Sciatic nerve (tissue), 2 donors: ENCODE results near the gene VSTM5. TPM values are rescaled to one million over a fixed set of nuclear protein-coding genes. Genes with fewer than 3 reads are reported as not detected.
A peak's percentile ranks its signal among the peaks of the same experiment; 100 is the strongest.

Experiments
- ATAC-seq: fragments of 200-7000 bp; cut with Tn5 transposase; one replicate; pipeline ENCODE4 v1.9.1; 2020; ENCODE audit warnings: mild to moderate bottlenecking, moderate library complexity
- DNase-seq: peaks from one replicate; pipeline ENCODE4 v3.0.0-alpha.2; 2020; ENCODE audit warnings: low spot score
- intact Hi-C: fragments of 100-400 bp; cut with DNase I; formaldehyde crosslinking; loops from one replicate; pipeline ENCODE4 v1.14.2; 2022
- total RNA-seq: library from RNA; stranded (reverse); fragmentation: NEBNext Ultra II Directional; extraction: Animal tissue kit (Norgen Biotek cat#: 25700); gene quantifications from one replicate; pipeline ENCODE4 v1.2.1, GENCODE V29; 2021
- donor health status: DM: no; HTN: no; CAD: no.
- donor health status: DM: no; HTN: no; CAD: no.

VSTM5 gene
- total RNA-seq, 1 donor from 2014 or later, result 1.4 TPM

DNA sequence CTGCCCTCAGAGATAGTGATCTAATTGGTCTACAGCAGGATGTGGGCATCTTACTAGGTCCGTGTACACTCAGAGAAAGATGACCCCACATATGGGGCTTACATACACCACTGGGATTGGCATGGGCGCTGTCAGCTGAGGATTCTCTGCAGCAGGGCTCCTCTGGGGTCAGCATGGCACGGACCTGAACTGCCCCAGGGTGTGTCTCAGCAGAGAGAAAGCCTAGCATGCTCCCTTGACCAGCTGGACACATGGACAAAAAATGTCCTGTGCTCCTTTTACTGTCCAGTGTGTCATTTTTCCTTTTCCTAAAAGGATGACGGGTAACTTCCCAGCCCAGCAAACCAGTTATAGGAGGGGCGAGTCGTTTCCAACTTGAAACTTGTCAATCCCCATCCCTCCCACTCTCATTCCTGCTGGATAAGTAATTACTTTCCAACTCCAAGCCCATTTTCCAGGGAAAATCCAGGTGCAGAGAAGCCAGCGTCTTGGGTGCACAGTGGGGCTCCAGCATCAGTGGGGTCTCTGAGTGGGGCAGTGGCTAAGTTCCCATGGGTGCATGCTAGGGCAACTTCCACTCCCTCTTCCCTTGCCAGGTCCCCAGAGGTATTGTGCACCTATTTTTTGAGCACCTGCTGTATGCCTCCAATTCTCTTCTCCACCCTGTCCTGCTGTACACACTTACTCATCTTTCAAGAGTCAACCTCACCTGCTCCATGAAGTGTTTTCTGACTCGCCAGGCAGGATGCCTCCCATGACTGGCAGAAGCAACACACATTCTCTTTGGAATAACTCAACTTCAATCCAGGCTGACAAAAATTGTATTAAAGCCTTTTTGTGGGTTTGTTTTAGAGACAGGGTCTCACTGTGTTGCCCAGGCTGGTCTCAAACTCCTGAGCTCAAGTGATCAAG, 5.0 kb downstream of the VSTM5 start:
- ATAC-seq (no peak), DNase-seq (no peak)
- intact Hi-C loops, result no loop called here

DNA sequence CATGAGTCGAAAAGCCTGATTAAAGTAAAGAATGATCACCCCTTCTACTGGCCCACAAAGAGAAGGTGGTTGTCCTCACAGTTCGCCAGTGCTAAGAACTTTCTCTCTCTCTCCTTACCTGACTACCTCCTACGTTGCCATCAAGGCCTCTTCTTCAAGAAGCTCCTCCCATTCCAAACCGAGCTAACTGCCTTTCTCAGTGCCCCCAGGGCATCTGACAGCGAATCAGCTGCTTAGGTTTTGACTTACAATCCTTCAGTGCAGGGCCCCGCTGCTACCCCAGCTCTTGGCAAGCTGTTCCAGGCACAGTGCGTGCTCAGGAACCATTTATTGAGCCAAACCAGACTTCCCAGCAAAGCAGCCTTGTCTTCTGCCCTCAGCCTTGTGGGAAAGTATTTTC, 5.8 kb downstream of the VSTM5 start:
- intact Hi-C loops, result no loop called here
- DNase-seq (no peak), ATAC-seq (no peak)

DNA sequence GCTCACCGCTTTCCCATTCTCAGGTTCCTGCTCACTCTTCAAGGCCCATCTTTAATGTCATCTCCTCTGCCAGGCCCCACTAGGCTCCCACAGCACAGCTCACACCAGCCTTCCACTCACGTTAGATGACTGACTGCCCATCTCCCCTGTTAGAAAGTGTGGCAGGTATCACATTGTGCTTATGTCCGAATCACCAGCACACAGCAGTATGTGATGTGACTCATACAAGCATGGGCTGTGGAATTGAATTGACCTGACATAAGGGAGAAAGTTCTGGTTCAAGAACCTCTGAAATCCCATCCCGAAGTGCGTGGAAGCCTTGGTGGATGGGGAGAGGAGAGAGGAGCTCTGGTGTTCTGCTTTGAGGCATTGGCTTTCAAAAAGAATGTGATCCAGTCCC, 6.5 kb downstream of the VSTM5 start:
- ATAC-seq (no peak), DNase-seq (no peak)
- intact Hi-C loops, result no loop called here

DNA sequence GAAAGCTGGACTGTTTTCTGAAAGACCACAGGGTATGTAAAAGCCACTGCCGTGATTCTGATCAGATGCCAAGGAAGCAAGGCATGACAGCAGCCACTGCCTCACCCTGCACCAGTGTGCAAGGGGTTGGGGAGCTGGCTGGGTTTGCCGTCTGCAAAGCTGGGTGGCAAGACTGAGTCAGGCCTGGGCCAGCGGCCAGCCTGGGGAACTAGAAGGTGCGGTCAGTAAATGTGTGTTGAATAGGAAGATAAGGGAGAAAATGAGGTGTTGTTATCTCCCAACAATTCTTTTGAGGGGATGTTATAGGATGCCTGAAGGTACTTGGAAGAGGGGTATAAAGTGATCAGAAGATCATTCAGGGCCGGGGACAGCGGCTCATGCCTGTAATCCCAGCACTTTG, 8.0 kb downstream of the VSTM5 start:
- intact Hi-C loops, result no loop called here
- DNase-seq, result no peak
- ATAC-seq, result peak; percentile 34

DNA sequence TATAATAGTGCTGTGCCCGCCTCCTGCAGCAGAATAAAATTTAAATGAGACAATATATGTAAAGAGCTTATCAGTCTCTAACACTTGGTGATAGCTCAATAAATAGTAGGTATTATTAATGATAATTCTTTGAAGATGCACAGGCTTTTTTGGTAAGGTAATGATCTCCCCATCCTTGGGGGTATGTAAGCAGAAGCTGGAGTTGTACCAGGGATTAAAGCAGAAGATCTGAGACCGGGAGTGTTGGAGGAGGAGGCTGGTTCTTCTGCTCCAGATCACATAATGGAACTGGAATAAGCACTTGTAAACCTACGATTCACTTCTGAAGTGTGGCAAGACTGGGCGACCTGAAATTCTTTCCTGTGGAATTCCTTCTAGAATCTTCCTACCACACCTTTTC, 8.4 kb downstream of the VSTM5 start:
- intact Hi-C loops, result no loop called here
- ATAC-seq (no peak), DNase-seq (no peak)

DNA sequence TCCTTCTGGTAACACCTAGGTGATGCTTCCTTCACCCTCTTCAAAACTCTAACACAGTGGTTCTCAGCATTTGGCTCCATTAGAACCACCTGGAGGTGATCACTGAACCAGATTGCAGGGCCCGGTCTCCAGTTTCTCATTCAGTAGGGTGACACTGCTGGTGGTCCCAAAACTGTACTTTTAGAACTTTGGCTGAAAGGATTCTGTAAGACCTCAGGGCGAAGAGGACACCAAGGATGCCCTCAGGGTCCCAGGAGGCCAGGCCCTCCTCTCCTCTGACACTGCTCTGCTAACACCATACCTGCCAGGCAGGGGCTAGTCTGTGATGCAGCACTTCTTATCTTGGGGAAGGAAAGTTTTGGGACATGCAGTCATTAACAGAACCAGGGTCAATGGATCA, 9.0 kb downstream of the VSTM5 start:
- DNase-seq (no peak), ATAC-seq (no peak)
- intact Hi-C loops, result no loop called here

DNA sequence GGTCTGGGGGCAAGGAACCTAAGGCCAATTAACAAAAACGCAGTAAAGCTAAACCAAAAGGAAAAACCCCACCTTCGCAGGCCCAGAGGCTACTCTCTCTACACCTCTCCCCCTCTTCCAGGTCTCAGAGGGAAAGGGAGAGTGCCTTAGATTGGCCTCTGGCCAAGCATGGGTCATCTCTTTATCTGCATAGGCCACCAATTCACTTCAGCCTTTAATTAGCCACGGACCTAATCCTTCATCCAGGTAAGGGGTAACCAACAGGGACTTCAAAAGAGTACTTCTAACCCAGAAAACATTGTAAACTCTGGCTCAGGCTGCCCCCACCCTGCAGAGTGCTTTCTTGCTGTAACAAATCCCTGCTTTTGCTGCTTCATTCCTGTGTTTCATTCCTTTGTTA, 9.4 kb downstream of the VSTM5 start:
- ATAC-seq (no peak), DNase-seq (no peak)
- intact Hi-C loops, result no loop called here

DNA sequence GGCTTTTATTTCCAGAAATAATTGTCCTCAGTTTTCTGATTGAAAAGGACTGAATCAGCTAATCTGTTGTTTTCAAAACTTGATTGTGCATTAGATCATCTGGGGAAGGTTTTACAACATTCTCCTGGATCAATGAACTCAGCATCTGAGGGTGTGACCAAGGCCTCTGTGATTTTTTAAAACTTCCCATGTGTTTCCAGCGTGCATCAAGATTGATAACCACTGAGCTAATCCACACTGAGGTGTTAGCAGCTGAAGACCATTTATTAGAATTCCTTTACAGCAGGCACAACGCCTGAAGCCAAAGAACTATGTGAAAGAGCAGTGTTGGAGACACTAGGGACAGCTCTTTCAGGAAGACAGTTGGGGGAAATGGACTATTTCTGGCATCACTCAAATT, 10.2 kb downstream of the VSTM5 start:
- ATAC-seq (no peak), DNase-seq (no peak)
- intact Hi-C loops, result no loop called here

DNA sequence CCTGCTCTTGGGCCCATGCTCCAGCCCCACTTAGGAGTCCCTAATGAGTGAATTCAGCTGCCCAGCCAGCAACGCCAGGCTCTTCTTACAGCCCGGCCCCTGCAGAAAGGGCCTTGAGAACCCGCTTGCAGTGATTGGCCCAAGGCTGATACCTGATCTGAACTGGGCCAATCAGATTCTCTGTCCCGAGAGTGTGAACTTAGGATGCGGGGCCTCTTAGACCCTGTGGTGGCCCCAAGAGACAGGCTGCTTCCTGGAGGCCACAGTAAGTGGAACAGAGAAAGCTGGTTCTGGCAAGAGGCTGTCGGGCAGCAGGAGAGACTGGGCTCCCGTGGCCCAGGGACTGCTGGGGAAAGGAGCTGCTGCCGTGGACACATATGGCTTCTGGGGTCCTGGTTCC, 11.5 kb downstream of the VSTM5 start:
- intact Hi-C loops, result no loop called here
- ATAC-seq, result no peak
- no peak for DNase-seq

DNA sequence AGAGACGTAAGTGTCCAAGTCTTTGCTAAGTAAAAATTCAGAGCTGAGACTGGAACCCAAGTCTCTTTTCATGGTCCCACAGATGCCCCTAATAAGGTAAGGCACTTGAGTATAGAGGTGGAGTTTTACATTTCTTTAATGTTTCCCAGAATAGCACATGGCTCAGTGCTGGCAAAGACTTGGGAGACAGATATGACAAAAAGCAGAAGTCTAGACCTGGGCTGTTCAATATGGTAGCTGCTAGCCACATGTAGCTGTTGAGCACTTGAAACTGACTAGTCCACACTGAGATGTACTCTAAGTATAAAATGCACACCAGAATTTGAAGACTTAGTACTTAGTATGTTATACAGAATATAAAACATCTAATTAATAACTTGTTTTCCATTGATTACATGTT, 17.6 kb downstream of the VSTM5 start:
- no peak for ATAC-seq
- intact Hi-C loops, result no loop called here
- no peak for DNase-seq

DNA sequence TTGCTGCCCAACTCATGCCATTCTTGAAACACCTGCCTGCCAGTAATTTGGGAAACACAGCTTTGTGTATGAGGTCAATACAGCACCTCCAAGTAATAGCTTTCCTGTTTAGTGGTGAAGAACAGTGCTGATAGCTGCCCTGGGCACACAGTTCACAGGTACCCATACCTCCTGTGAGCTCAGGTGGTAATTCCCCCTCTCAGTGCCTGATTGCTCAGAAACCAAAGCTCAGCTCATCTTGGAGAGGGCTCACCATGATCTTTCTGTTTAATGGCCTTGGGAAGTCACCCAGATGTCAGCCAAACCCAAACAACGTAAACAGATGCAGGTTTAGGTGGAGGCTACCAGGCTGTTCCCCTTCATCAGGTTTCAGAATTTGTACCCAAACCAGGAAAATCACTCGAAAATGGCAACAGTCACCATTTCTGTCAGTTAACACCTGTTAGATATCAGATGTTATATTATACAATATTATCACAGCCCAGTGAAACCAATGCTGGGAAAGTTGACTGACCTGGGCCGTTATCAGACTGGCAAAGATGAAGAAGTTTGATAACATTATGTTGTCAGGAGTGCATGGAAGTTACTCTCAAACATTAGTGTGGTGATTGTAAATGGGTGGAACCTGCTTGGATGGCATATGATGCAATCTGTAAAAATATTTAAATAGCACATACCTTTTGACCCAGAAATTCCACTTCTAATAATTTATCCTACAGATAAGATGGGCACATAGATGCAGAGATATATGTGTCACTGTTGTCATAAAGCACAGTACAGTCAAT, 18.9 kb downstream of the VSTM5 start:
- DNase-seq (no peak), ATAC-seq (no peak)
- intact Hi-C loops, result no loop called here

DNA sequence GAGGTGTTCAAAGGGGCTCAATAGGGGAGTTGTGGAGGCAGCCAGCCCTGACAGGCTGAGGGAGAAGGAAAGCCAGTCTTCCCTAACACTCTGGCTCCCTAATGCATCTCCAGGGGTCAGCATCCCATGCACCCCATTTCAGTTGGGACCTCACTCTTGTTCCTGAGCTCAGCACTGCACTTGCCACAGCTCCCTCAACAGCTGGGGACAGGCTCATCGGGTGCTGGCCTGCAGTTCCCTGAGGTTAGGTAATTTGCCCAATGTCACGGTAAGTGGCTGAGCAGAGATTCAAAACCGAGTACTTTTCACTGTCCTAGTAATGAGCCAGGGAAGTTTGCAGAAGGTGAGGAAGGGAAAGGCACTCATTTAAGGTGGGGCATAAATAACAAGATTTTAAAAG, 20.8 kb downstream of the VSTM5 start:
- intact Hi-C loops, result no loop called here
- ATAC-seq (no peak), DNase-seq (no peak)

DNA sequence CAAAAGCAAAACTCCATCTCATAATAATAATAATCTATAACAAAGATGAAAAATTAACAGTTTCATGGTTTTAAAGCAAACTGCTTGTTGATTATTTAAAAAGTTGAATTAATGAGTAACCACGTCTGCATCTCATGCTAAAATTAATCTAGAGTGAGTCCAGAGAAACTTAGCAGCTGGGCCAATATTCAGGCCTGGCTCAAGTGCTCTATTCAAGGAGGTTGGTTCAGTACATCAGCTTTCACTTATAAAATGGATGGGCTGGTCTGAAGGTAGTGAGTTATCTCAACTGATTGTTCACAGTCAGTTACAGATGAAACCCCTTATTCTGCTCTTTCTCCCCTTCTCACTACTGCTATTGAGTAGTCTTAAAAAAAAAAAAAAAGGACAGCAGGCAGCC, 23.1 kb downstream of the VSTM5 start:
- DNase-seq (no peak), ATAC-seq (no peak)
- intact Hi-C loops, result no loop called here

DNA sequence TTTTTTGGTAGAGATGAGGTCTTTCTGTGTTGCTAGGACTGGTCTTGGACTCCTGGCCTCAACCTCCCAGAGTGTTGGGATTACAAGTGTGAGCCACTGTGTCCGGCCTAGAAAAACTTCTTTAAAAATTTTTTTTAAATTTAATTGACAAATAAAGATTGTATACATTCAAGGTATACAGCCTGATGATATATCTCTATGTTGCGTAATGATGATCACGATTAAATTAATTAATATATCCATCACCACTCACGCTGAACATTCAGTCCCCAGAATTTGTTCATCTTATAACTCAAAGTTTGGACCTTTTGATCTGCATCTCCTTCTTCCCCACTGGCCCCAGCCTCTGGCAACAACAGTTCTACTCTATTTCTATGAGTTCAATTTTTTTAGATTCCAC, 27.2 kb downstream of the VSTM5 start:
- ATAC-seq (no peak), DNase-seq (no peak)
- intact Hi-C loops, result no loop called here

DNA sequence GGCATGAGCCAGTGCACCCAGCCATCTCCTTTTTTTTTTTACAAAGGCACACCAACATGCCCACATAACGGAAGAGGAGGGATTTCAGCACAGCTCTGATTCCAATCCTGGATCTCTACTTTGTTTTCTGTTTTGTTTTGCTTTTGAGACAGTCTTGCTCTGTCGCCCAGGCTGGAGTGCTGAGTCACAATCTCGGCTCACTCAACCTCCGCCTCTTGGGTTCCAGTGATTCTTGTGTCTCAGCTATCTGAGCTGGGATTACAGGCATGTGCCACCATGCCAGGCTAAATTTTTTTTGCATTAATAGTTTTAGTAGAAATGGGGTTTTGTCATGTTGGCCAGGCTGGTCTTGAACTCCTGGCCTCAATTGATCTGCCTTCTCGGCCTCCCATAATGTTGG, 28.1 kb downstream of the VSTM5 start:
- DNase-seq (no peak), ATAC-seq (no peak)
- intact Hi-C loops, result no loop called here

DNA sequence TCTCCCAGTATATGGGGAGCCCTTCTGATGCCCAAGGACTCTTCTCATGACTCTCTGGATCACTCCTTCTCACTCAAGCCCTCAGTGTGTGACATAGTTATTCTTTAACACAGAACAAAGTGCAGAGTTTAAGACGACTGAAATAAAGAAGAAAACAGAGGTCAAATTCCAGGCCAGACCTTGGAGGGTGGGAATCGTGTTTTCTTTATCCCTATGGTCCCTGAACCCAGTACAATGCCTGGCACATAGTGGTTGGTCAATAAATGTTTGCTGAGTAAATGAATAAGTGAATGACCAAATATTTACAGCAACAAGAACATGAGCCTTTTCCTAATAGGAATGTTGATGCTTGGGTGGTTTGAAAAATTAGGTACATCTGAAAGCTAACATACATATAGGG, 28.8 kb downstream of the VSTM5 start:
- DNase-seq (no peak), ATAC-seq (no peak)
- intact Hi-C loops, result no loop called here

DNA sequence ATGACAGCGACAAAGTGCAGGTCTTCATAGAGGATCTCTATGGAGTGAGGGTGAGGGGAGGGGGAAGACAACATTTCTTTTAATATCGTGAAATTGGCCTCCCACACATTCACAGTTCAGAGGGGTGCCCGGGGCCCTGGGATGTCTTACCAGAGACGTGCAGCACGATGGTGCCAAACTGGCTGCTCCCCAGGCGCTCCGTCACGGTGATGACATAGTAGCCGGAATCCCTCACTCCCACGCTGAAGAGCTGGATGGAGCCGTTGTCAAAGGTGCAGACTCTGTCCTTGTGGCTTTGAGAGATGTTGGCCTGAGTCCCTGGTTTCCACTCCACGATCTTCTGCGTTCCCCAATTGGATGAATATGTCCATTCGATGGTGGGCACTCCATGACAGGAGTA, 29.6 kb downstream of the VSTM5 start:
- ATAC-seq (no peak), DNase-seq (no peak)
- intact Hi-C loops, result no loop called here

DNA sequence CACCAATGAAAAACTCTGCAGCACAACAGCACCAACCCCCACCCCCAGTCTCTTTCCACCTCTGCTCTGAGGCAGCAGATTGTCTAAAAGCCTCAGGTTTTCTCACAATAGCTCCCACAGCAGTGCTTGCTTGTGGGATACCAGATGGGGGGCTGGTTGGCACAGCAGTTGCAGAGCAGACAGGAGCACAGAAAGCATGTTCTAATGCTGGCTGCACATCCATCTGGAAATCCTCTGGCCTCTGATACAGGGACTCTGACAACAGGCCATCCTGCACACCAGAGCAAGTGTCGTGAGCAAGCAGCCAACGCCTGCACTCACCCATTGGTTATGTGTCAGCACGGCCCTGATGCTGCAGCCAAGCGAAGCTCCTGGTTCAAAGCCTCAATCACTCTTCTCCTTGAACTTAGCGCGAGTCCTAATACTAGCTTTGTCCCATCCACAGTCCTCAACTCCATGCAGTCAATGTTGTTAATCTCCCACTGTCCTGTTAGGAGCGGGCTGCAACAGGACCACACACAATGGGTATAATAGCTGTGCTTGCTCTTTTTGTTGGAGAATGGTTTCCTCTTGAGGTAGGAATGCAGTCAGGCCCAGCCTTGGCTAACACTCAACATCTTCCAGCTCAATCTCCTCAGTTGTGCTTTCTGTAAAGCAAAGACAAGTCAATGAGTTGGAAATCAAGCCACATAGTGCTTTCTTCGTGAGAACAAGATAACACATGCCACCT, 30.3 kb downstream of the VSTM5 start:
- DNase-seq (no peak), ATAC-seq (no peak)
- intact Hi-C loops, result no loop called here

DNA sequence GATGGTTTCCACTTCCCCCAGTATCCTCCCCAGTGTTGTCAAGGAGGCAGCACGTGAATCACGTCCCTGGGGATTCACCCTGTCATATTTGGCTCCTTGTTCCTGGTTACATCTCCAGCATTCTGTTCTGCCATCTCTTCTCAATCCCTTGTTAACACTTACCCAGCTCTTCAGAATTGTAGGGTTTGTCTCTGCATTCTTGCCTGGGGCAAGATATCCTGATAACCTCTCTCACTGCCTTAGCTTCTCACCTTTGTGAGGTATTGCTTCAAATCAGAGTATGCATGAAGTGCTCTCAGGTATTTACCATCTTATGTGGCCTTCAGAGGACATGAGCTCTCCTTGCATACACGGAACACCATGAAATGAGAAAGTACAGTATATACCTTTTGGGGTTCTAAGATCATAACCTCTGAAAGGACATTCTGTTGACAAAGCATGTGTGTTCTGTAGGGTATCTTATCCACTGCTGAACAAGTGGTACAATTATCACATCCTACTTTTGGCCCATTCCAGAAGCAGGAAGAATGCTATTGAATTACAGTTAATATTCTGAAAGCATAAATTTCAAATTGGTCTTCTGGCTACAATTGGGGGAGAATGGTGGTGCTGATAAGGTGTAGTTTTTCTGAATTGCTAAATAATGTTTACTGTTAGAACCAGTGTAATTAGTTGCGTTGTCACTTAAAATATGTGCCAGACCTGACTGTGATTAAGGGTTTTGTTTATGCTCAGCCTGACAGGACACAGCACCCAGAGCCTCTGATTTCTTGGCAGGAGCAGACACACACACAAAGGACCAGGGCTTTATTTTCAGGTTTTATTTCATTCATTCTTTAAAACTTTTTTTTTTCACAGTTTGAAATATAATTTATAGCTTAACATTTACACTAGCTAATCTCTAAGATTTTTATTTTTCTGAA, 32.7 kb downstream of the VSTM5 start:
- intact Hi-C loops, result no loop called here

More for the DNA sequence above, 32.7 kb downstream of the VSTM5 start:
- ATAC-seq, result no peak
- no peak for DNase-seq
